ENCODE results near the gene YIF1B. TPM values are rescaled to one million over a fixed set of nuclear protein-coding genes. Genes with fewer than 3 reads are reported as not detected.

The YIF1B gene
- total RNA-seq, 1 experiment from 2014 or later = 73.2 TPM

DNA sequence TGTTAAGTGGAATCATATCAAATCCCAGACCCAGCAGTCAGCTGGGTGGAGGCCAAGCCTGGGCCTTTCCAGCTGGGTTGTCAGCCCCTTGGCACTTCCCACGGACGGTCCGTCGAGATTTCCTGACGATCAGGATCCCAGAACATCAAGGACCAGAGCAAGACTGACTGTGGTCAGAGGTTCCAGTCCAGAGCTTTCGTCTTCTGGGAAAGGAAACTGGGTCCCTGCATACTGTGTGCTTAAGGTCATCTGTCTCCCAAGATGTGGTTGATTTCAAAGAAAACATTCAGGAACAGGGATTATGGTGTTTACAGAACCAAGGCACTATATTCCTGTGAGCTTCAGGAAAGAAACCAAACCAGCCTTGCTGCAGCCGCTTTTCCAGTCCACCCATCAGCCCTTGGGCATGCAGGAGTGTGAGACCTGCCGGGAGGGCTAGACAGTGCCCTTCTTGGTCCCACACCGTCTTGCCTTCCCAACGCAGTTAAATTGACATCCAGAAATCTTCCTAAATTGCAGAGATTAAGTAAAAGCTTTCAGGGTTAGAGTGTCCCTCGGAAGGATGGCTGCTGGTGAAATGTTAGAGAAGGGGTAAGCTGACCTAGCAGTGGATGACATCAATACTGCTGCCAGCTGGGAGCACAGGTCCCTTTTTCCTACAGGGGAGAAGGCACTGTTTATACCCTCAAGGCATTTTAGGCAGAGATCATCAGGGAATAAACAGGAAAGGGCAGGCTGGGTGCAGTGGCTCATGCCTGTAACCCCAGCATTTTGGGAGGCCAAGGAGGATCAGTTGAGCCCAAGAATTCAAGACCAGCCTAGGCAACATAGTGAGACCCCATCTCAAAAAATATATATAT, 16.7 kb downstream of the YIF1B start:
- H3K4ac ChIP-seq (ENCODE audit: low read depth, low read length) = no peak overlapping the region
- no peak overlapping the region for H3K4me2 ChIP-seq (ENCODE audit: insufficient read depth, insufficient read length, low read length)
- H3K4me1 Mint-ChIP-seq = peaks cover 8 to 14% of the 10 kb centered on the region in 2 experiments
- TF ChIP-seq, protein P1, sequence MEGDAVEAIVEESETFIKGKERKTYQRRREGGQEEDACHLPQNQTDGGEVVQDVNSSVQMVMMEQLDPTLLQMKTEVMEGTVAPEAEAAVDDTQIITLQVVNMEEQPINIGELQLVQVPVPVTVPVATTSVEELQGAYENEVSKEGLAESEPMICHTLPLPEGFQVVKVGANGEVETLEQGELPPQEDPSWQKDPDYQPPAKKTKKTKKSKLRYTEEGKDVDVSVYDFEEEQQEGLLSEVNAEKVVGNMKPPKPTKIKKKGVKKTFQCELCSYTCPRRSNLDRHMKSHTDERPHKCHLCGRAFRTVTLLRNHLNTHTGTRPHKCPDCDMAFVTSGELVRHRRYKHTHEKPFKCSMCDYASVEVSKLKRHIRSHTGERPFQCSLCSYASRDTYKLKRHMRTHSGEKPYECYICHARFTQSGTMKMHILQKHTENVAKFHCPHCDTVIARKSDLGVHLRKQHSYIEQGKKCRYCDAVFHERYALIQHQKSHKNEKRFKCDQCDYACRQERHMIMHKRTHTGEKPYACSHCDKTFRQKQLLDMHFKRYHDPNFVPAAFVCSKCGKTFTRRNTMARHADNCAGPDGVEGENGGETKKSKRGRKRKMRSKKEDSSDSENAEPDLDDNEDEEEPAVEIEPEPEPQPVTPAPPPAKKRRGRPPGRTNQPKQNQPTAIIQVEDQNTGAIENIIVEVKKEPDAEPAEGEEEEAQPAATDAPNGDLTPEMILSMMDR (conservative IDR thresholded peaks at IDR 0.05) = no peak
- H3K27me3 Mint-ChIP-seq (ENCODE audit: low read depth) = peaks cover 3% of the 10 kb centered on the region
- H3K4me1 ChIP-seq (ENCODE audit: insufficient read depth, low read length) = no peaks in the 10 kb centered on the region
- no peaks in the 10 kb centered on the region for H3K79me1 ChIP-seq (ENCODE audit: insufficient read depth, low read depth, low read length, poor library complexity, severe bottlenecking)
- H3K9ac ChIP-seq (ENCODE audit: extremely low read depth, insufficient read length, low read length) = no peak overlapping the region
- no peaks in the 10 kb centered on the region for H3K79me2 ChIP-seq (ENCODE audit: insufficient read depth, low read length)
- H4K91ac ChIP-seq (ENCODE audit: insufficient read length, low read depth, low read length) = no peak overlapping the region
- H3K56ac ChIP-seq (ENCODE audit: insufficient read length, low read depth, low read length) = no peak overlapping the region
- no peak overlapping the region for H4K5ac ChIP-seq (ENCODE audit: insufficient read length, low read depth, low read length)
- H2BK120ac ChIP-seq (ENCODE audit: low read depth, low read length, poor library complexity, severe bottlenecking) = no peak overlapping the region
- H2BK20ac ChIP-seq (ENCODE audit: low read depth, low read length, poor library complexity, severe bottlenecking) = no peak overlapping the region
- H3K9me3 ChIP-seq (ENCODE audit: control insufficient read depth, low read depth, low read length) = no peaks in the 10 kb centered on the region
- H2AFZ ChIP-seq (ENCODE audit: low read length) = no peak overlapping the region
- no peaks in the 10 kb centered on the region; a peak in 2 of 7 replicates for H3K36me3 Mint-ChIP-seq (ENCODE audit: insufficient read depth in 1 of 3, low read depth in 3 of 3)
- no peaks in the 10 kb centered on the region for H3K27me3 ChIP-seq (ENCODE audit: insufficient read depth, low read length)
- H3K4me3 Mint-ChIP-seq = no peak overlapping the region
- no peak overlapping the region for H3K18ac ChIP-seq (ENCODE audit: insufficient read length, low read depth, low read length)
- no peak overlapping the region for H2BK15ac ChIP-seq (ENCODE audit: low read depth, low read length)
- H3K23ac ChIP-seq (ENCODE audit: insufficient read length, low read depth, low read length) = no peak overlapping the region
- no peaks in the 10 kb centered on the region for H3K23me2 ChIP-seq (ENCODE audit: insufficient read length, low read depth, low read length, poor library complexity, severe bottlenecking)
- no peak overlapping the region for H2AK5ac ChIP-seq (ENCODE audit: insufficient read length, low read length)
- no peak overlapping the region for H3K27ac ChIP-seq (ENCODE audit: insufficient read length, low read depth, low read length)
- H3K27ac Mint-ChIP-seq = peak overlapping the region in 1 of 3 experiments; percentile 27; a peak in 1 of 7 replicates
- H4K8ac ChIP-seq (replicated peaks; ENCODE audit: insufficient read length, low read depth, low read length) = no peak overlapping the region
- H3K9me3 Mint-ChIP-seq = peaks cover 0 to 5% of the 10 kb centered on the region in 2 experiments; a peak in 1 of 5 replicates
- WGBS (ENCODE audit: extremely low coverage, insufficient read length, low lambda C conversion rate) = no CpG with 5 or more reads among the region's 11 CpGs
- H2BK5ac ChIP-seq (ENCODE audit: insufficient read length, low read length) = no peak overlapping the region
- no peak overlapping the region for H3K14ac ChIP-seq (ENCODE audit: insufficient read depth, low read length)
- no peaks in the 10 kb centered on the region for H4K20me1 ChIP-seq (ENCODE audit: control insufficient read depth, insufficient read depth, insufficient read length)
- H2BK12ac ChIP-seq (ENCODE audit: insufficient read length, low read depth, low read length) = no peak overlapping the region
- no peak overlapping the region for H3T11ph ChIP-seq (ENCODE audit: low read length)
- no peak for DNase-seq
